22Rv1 (cell line): ENCODE measurements around the gene SCUBE2.

ENCODE experiments used
- CTCF ChIP-seq: fragments of 450-650 bp; IDR thresholded peaks from 2 replicates; pipeline ENCODE4 v1.5.1; 2017; ENCODE audit warnings: mild to moderate bottlenecking
- ZFX ChIP-seq: fragments of 450-650 bp; IDR thresholded peaks from 2 replicates; pipeline ENCODE4 v1.6.1; 2017; ENCODE audit warnings: antibody characterized with exemption, borderline replicate concordance

- TF ChIP-seq CTCF (no peak), ZFX (no peak)
Observed at GRCh38 chr11:9089636-9090035, 1.8 kb downstream of the SCUBE2 start.
